ENCODE measurements around the gene KLHL33. TPM values are rescaled to one million over a fixed set of nuclear protein-coding genes. Genes with fewer than 3 reads are reported as not detected.

The KLHL33 gene
- total RNA-seq, 2 donors from 2014 or later = 0.52 to 1.2 TPM

DNA sequence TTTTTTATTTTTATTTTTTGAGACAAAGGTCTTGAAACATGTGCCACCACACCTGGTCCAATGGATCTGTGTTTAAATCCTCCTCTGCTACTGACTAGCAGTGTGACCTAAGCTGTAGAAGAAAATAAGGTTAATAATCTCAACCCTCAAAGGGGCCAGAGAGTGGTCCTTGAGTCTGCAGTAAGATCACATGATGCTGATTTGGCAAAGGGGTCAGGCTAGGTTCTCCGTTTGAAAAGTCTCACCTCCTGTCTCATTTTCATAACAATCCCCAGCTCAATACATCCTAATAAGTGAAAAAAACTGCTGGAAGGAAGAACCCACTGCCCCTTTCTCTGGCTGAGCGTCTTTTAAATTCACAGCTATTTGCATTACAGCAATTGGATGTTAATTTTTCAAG is 14.7 kb downstream of the KLHL33 start:
- no peak for DNase-seq (ENCODE audit: low spot score)
- intact Hi-C loops (cut with DNase I) = loop anchor here in 1 of 2 donors (1.0 kb wide), 1 partner anchor 20 kb away; no protein-coding TSS in a partner anchor

DNA sequence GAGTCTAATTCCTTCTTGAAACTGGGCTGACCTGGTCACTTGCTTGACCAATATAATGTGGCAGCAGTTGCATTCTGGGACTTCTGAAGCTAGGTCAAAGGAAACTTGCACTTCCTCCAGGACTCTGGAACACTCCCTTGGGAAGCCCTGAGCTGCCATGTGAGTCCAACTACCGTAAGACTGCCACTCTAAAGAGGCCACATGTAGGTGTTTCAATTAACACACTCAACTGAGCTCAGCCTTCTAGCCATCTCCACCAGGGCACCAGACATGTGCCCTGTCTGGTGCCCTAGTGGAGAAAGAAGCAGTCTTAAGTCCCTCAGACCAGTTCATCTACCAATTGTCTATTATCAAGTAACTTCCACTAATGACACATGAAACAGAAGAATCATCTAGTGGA is 16.5 kb downstream of the KLHL33 start:
- no peak for DNase-seq (ENCODE audit: low spot score)
- intact Hi-C loops (cut with DNase I) = no loop called here

DNA sequence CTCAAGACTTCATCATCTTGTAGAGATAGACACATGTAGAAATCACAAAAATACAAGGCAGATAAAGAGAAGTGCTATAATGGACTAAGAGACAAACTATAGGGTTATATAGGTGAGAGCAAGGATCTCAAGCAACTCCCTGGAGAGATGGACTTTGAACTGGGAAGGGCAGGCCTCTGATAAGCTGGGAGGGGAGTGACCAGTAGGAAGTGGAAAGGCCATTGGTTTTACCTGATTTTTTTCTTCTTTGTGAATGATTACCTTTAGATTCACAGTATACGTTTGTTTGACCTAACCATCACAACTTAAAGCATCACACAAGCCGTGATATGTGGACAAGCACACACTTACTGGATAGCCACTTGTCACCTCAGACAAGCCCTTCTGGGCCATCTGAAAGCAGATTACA is 17.5 kb downstream of the KLHL33 start:
- intact Hi-C loops (cut with DNase I) = no loop called here
- DNase-seq (ENCODE audit: low spot score) = no peak

DNA sequence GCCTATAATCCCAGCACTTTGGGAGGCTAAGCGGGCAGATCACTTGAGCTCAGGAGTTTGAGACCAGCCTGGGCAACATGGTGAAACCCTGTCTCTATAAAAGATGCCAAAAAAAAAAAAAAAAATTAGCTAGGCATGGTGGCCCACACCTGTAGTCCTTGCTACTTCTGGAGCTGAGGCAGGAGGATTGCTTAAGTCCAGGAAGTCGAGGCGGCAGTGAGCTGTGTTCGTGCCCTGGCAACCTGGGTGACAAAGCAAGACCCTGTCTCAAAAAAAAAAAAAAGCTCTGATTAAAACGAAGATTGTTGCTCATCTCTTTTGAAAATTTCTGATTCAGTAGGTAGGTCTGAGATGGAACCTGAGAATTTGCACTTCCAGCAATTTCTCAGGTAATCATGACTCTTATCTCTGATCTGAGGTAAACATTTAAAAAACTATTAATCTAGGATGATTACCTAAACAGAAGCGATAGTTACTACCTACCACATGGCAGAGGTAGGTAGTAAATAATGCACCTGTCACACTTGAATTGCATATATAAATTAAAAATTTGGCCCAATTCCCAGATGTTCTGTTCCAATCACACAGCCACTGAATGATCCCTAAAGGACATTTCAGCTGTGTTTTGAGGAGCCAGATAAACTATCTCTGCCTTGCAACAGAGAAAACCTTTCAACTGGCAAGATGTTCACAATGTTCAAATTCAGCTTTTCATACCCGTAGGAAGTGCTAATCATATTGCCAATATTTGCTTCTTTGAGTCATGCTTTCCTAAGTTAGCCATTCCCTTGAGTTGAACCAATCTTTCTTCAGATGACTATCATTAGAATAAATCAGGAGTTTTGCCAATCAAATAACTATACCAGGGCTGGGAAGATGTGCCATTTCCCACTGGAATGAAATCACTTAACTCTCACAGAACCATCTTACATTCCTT is 18.4 kb downstream of the KLHL33 start:
- DNase-seq (ENCODE audit: low spot score) = no peak
- intact Hi-C loops (cut with DNase I) = no loop called here

DNA sequence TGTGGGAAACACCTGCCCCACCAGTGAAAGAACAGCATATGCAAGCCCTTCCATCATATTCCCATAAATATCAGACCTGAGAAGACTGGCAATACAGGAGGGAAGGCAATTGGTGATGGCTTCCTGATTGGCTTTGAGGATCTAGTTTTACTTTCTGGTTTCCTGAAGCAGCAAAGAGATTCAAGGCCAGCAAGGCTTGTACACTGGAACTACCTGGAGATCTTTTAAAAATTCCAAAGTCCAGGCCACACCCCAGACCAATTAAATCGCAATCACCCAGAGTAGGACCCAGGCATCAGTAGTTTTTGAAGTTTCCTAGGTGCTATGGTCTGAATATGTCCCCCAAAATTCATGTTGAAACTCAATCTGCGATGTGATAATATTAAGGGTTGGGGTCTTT is 19.7 kb downstream of the KLHL33 start:
- no peak for DNase-seq (ENCODE audit: low spot score)
- intact Hi-C loops (cut with DNase I) = no loop called here

DNA sequence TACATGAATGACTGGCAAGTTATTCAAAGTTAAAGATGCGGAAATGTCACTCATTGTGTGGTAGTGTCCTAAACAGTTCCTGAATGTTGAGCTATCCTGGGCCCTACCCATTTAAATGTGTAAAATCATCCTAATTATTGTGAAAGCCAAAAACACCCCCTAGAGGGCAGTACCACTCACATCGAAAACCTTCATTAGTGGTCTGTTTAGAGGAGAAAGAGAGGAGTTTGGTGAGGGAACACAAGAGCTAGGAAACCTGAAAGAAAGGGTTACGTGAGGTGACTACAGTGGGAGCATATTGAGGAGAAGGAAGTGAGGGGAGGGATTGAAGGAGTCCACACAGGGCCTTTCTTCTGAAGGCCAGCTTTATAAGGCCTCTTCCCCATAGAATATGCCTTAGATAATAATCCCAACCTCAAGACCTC is 20.2 kb downstream of the KLHL33 start:
- DNase-seq (ENCODE audit: low spot score) = no peak
- intact Hi-C loops (cut with DNase I) = no loop called here

DNA sequence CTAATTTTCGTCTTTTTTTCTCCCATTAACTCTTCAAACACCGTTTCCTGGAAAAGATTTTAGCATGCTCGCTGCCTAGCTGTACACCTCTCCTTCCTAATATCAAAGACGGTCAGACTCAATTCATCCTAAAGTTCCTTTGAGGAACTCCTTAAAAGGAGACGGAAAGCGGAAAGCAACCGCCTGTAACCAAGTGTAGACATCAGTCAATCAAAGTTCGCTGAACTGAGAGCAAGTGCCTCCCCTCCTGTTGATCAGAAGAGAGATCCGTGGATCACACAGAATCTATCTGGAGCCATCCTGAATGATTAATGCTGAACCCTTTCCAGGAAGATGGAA is 22.3 kb downstream of the KLHL33 start:
- DNase-seq (ENCODE audit: low spot score) = no peak
- intact Hi-C loops (cut with DNase I) = loop anchor here in 1 of 2 donors (5.0 kb wide), 2 partner anchors 199 to 269 kb away; partner anchors contain the start of gene RNASE4

DNA sequence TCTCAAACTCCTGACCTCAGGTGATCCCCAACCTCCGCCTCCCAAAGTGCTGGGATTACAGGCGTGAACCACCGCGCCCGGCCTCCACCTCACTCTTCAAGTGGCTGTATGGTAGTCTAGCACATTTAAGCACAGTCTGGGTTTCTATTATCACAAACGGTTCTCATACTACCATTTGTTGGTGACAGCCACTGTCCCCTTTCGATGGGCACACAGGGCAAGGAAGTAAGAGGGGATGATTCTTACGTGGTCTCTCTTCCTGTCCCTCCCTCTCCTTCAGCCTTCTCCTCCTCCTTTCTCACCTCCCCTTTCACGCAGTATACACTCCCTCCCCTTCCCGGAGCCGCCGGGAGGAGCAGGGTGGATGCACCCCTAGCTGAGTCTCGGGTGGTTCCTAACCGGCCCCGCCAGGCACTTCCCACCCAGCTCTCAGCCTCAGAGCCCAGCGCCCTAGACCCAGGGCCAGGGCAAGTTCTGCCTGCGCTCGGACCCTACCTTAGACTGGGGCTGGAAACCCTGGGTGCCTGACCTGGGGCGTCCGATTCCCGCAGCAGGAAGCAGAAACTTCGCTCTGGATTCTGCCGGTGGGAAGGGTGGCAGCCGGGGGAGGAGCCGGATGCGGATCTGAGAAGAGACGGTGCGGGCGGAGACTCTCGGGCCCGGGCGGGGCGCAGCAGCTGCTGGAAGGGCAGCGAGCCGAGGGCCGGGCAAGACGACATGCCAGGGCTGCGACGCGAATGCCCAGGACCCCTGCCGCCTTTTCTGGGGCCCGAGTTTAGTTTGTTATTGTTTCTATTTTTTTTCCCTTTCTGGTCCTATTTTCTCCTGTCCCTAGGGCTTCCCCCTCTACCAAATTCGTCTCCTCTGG is 22.9 kb downstream of the KLHL33 start, which contains the start of gene TEP1:
TEP1 (minus strand) TSS at position 626 of the 868 bp plus-strand sequence. CDS start 5,062 bp downstream, outside the sequence.
- intact Hi-C loops (cut with DNase I) = loop anchor here in 1 of 2 donors (5.0 kb wide), 2 partner anchors 199 to 269 kb away; partner anchors contain the start of gene RNASE4
- peak; percentile 97 for DNase-seq (ENCODE audit: low spot score)

DNA sequence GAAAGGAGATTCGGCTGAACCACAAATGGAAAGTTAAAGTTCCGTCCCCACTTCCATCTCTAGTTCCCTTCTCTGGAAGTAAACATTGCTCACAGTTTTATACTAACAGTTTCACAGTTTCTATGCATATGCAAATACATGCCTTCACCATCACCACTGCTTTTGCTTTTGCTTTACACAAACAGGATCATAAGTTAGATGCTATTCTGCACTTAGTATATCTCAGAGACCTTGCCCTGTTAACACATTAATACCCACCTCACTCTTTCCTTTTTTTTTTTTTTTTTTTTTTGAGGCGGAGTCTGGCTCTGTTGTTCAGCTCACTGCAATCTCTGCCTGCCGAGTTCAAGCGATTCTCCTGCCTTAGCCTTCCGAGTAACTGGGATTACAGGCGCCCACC is 23.6 kb downstream of the KLHL33 start:
- DNase-seq (ENCODE audit: low spot score) = no peak
- intact Hi-C loops (cut with DNase I) = loop anchor here in 1 of 2 donors (5.0 kb wide), 2 partner anchors 200 to 270 kb away; partner anchors contain the start of gene RNASE4

DNA sequence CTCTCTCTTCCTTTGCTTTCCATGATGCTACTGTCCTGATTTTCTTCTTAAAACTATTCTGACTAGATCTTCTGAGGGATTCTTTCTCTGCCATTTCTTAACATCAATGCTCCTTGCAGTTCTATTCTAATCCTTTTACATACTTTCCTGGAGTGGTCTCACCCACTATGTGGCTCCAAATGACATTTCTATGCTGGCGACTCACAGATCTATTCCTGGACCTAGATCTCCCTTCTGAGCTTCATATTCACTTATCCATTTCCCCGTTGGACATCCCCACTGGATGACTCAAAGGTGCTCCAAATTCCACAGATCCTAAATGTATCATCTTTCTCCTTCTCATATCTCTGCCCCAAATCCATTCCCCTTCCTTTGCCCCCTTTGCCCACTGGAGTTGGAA is 26.7 kb downstream of the KLHL33 start:
- DNase-seq (ENCODE audit: low spot score) = no peak
- intact Hi-C loops (cut with DNase I) = no loop called here

DNA sequence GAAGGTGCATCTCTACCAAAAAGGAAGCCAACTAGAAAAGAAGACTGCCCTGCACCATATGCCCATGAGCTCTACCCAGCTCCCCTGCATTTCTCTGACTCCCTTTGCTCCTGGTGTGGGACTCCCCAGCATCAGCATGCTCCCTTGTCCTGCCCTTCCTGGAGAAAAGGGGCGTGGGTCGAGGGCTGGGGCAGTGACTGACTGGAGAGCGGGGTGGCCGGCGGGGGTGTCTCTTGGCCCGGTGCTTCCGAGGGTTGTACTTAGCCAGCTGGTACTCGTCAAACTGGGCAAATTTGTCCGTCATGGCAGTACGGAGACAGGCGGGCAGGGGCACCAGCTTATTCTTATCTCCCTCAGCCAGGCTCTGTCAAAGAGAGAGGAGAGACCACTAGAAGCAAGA is 32.4 kb downstream of the KLHL33 start:
- DNase-seq (ENCODE audit: low spot score) = no peak
- intact Hi-C loops (cut with DNase I) = loop anchor here in 1 of 2 donors (5.0 kb wide), 1 partner anchor 129 kb away; no protein-coding TSS in a partner anchor

DNA sequence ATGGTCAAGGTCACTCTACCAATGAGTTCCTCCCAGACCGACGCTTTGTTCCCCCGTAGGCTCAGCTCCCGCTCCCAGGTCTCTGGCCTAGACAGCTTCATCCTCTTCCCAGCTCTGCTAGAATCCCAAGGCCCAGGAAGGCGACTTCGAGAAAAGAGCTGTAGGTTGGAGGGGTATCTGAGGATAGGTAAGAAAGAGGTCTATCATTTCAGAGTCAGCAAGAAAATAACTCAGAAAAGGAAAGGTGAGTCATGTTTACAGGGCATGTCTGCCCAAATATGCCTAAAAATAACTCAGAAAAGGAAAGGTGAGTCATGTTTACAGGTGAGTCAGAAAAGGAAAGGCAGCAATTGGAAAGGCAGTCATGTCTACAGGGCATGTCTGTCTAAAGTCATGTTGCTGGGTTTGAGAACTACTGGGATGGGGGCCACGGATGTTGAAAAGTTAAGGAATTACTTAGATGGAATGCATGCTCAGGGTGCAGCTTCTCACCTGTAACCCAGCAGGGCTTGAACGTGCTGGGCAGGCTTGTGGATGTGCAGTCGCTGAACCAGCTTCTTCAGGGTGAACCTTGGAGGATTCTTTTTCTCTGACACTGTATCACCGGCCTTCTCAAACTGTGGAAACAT is 34.9 kb downstream of the KLHL33 start:
- intact Hi-C loops (cut with DNase I) = loop anchor here in 1 of 2 donors (1.0 to 5.0 kb wide), 2 partner anchors 20 to 131 kb away; no protein-coding TSS in a partner anchor
- no peak for DNase-seq (ENCODE audit: low spot score)

DNA sequence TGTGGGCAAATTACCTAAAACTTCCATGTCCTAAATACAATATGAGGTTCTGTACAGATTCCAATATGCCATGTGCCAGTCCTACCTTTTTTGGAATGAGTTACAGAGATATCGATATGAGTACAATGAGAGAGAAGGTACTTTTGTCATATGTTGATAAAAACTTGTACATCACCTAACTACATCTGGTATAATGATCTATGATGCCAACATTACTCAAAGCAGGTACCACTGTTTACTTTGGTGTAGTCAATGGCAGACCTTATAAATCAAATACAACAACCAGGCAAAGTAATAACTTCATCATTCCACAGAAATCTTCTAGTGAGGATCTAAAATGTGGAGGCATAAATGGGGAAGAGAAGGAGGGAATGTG is 35.4 kb downstream of the KLHL33 start:
- no peak for DNase-seq (ENCODE audit: low spot score)
- intact Hi-C loops (cut with DNase I) = loop anchor here in 1 of 2 donors (5.0 kb wide), 1 partner anchor 132 kb away; no protein-coding TSS in a partner anchor

DNA sequence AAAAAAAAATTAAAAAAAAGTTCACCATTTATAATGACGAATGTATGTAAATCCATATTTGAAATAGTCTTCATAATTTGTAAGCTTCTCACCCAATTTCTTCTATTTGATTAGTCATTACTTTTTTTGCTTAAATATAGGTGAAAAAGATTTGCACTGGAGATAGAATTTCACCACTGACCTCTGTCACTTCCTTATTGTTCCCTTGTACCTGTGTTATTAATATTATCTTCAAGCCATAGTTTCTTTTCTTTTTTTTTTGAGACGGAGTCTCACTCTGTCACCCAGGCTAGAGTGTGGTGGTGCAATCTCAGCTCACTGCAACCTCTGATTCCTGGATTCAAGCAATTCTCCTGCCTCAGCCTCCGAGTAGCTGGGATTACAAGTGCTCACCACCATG is 38.5 kb downstream of the KLHL33 start:
- intact Hi-C loops (cut with DNase I) = no loop called here
- no peak for DNase-seq (ENCODE audit: low spot score)

DNA sequence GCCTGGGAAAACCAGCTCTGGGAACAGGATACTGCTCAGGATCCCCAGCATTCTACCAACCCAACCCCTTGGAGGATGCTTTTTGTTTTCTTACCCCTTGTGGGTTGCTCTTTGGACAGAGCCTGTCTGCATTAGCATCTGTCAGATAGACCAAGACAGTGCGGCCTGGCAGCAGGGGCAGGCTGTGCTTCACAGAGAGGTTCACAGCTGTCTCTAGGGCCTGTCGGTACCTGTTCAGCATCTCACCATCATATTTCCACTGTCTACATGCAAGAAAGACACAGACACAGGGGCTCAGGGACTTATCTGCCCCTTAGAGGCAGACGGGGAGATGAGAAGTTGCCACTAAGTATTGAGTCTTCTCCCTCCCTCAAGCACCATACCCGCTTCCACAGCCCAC is 44.5 kb downstream of the KLHL33 start:
- no peak for DNase-seq (ENCODE audit: low spot score)
- intact Hi-C loops (cut with DNase I) = no loop called here

DNA sequence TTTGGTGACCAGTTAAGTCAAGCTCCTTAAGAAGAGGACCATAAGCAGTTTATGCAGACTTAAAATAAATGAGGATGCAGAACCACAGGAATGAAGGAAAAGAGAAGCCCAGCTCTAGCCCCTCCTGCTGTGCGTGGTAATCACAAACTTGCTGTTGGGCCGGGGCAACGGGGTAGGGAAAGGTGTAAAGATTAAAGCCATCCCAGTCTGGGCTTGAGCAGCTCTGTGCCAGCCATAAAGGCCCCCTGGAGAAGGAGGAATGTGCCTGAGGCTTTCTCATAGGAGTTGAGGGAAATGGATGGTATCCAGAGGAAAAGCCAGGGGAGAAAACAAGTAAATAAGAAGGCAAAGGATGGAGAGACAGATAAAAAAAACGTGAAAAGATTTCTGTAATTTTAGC is 47.8 kb downstream of the KLHL33 start:
- intact Hi-C loops (cut with DNase I) = no loop called here
- no peak for DNase-seq (ENCODE audit: low spot score)

DNA sequence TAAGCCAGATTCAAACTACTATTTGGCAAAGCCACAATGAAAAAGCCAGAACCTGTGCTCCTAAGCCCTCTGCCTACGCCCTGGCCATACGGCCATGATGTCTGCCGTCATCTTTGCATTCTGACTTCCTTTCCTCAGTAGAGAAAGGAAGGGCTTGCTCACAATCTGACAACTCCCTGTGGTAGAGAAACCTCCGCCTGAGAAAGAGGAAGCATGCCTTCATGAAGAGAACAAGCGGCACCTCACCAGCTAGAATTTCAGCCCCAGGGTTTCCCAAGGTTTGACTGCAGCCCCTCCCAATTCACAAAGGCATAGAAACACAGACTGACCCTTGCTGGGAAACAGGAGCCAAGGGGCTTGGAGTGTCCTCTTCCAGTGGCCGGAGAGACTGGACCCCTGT is 48.4 kb downstream of the KLHL33 start:
- intact Hi-C loops (cut with DNase I) = no loop called here
- no peak for DNase-seq (ENCODE audit: low spot score)

DNA sequence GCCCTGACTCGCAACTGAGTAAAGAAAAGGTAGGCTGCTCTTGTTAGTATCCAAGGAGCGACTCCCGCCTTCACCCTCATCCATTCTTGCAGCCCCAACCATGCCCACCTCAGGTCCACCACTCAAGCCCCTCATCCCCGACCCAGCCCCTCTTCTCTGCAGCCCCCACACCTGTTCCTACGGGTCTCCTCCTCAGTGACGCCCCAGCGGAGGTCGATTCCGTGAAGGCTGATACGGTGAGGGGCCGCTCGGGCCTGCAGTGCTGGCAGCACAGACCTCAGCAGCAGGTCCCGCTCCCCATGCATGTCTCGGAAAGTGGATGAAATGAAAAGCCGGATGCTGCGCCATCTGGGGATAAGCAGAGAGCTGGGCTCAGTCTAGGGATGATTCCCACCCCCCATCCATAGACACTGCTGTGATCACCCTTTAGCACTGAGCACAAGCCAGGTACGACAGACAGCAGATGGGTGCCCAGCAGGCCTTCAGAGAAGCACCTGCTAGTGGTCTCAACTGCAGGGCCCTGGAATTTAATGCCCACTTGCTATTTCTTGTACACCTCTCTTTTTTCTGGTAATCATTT is 49.6 kb downstream of the KLHL33 start:
- intact Hi-C loops (cut with DNase I) = no loop called here
- no peak for DNase-seq (ENCODE audit: low spot score)

DNA sequence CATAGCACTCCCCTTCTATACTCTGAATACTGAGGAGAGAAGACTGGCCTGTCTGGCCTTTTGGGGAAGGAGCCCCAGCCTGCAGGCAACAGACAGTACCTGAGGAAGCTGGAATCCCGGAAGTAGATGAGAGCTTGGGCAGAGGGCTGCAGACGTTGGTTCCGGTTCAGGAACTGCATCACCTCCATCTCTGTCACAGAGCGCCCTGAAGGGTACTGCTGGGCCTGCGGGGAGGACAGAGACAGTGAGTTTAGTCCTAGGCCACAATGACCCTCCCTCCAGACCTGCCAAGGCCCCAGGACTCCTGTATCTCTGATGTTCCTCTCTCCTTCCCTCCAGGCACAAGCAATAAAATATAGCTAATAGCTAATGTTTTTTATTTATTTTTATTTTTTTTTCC is 51.1 kb downstream of the KLHL33 start:
- intact Hi-C loops (cut with DNase I) = no loop called here

More for the DNA sequence above, 51.1 kb downstream of the KLHL33 start:
- DNase-seq (ENCODE audit: low spot score) = no peak
